Measurements from ENCODE around the gene SRSF8. TPM values are rescaled to one million over a fixed set of nuclear protein-coding genes. Genes with fewer than 3 reads are reported as not detected.
"Not testable (repeated sequence)": the region's sequence is repeated elsewhere in the genome, so short reads cannot be mapped to it uniquely, and the experiment has no call there.

SRSF8 gene
- total RNA-seq, 4 donors from 2014 or later: 41.4 to 79.8 (median 49.1) TPM

GRCh38 chr11:95045812-95046211 lies 20.9 kb upstream of the SRSF8 start:
- no peak overlapping the region for H3K27ac ChIP-seq
- H3K36me3 ChIP-seq: no peaks in the 10 kb centered on the region
- TF ChIP-seq EP300 (IDR thresholded peaks at IDR 0.05): no peak
- TF ChIP-seq POLR2A (IDR thresholded peaks at IDR 0.05): no peak
- TF ChIP-seq CTCF (IDR thresholded peaks at IDR 0.05): no peak
- H3K9me3 ChIP-seq: no peaks in the 10 kb centered on the region
- H3K4me1 ChIP-seq: no peaks in the 10 kb centered on the region
- DNase-seq (ENCODE audit: low spot score in 2 of 2): no peak
- no peaks in the 10 kb centered on the region for H3K27me3 ChIP-seq
- H3K4me3 ChIP-seq: no peak overlapping the region

GRCh38 chr11:95049122-95049521 lies 17.6 kb upstream of the SRSF8 start, which contains the start of gene KDM4F:
KDM4F (plus strand) TSS chr11:95049422.
- not testable (repeated sequence) for DNase-seq (ENCODE audit: low spot score in 2 of 2); H3K27me3 ChIP-seq; H3K36me3 ChIP-seq; H3K9me3 ChIP-seq; H3K27ac ChIP-seq; H3K4me3 ChIP-seq; H3K4me1 ChIP-seq
- 11 to 34% methylated on average over 3 of the region's 3 CpGs for WGBS, 2 donors

GRCh38 chr11:95050595-95051202 lies 16.0 kb upstream of the SRSF8 start:
- no peaks in the 10 kb centered on the region for H3K4me1 ChIP-seq
- TF ChIP-seq EP300 (IDR thresholded peaks at IDR 0.05) (no peak), CTCF (IDR thresholded peaks at IDR 0.05) (no peak), POLR2A (IDR thresholded peaks at IDR 0.05) (no peak)
- H3K36me3 ChIP-seq: no peaks in the 10 kb centered on the region
- H3K9me3 ChIP-seq: no peaks in the 10 kb centered on the region
- WGBS, 2 donors: 95 to 96% methylated on average over 19 to 22 of the region's 22 CpGs
- H3K27ac ChIP-seq: no peak overlapping the region
- H3K4me3 ChIP-seq: no peak overlapping the region
- H3K27me3 ChIP-seq: peaks cover 0 to 4% of the 10 kb centered on the region in 2 donors
- no peak for DNase-seq (ENCODE audit: low spot score in 2 of 2)

- no peak for TF ChIP-seq CTCF (IDR thresholded peaks at IDR 0.05)
- TF ChIP-seq EP300 (IDR thresholded peaks at IDR 0.05): no peak
- no peak for TF ChIP-seq POLR2A (IDR thresholded peaks at IDR 0.05)
Measured at GRCh38 chr11:95054356-95054755, 12.4 kb upstream of the SRSF8 start.

GRCh38 chr11:95055283-95055897 lies 11.3 kb upstream of the SRSF8 start:
- Histone ChIP-seq H3K4me1 (no peaks in the 10 kb centered on the region), H3K27ac (no peak overlapping the region), H3K9me3 (no peaks in the 10 kb centered on the region), H3K36me3 (no peaks in the 10 kb centered on the region), H3K27me3 (peaks cover 0 to 4% of the 10 kb centered on the region in 2 donors), H3K4me3 (no peak overlapping the region)
- TF ChIP-seq EP300 (IDR thresholded peaks at IDR 0.05) (no peak), POLR2A (IDR thresholded peaks at IDR 0.05) (no peak), CTCF (IDR thresholded peaks at IDR 0.05) (no peak)
- WGBS, 2 donors: 47 to 50% methylated on average over 2 of the region's 2 CpGs
- no peak for DNase-seq (ENCODE audit: low spot score in 2 of 2)

More at GRCh38 chr11:95054356-95054755, 12.4 kb upstream of the SRSF8 start:
- WGBS, 2 donors: 88 to 90% methylated on average over 2 of the region's 2 CpGs
- Histone ChIP-seq H3K4me1 (no peaks in the 10 kb centered on the region), H3K4me3 (no peak overlapping the region), H3K27ac (no peak overlapping the region), H3K27me3 (peaks cover 0 to 4% of the 10 kb centered on the region in 2 donors), H3K9me3 (no peaks in the 10 kb centered on the region), H3K36me3 (no peaks in the 10 kb centered on the region)
- DNase-seq (ENCODE audit: low spot score in 2 of 2): no peak
